Esophagus mucosa (tissue), 1 donor: ENCODE data around the gene ADI1. TPM values are rescaled to one million over a fixed set of nuclear protein-coding genes. Genes with fewer than 3 reads are reported as not detected.
"Not testable (repeated sequence)": the region's sequence is repeated elsewhere in the genome, so short reads cannot be mapped to it uniquely, and the experiment has no call there.

Experiments
- ATAC-seq: fragments of 200-7000 bp; cut with Tn5 transposase; one replicate; pipeline ENCODE4 v1.9.1; 2020
- total RNA-seq: library from RNA; stranded (reverse); gene quantifications from one replicate; pipeline ENCODE4 v1.2.4, GENCODE V29; 2023
- donor health status: DM: yes; HTN: yes; CAD: no.

ADI1 gene
- total RNA-seq, 1 donor from 2014 or later, result 40.8 TPM

DNA sequence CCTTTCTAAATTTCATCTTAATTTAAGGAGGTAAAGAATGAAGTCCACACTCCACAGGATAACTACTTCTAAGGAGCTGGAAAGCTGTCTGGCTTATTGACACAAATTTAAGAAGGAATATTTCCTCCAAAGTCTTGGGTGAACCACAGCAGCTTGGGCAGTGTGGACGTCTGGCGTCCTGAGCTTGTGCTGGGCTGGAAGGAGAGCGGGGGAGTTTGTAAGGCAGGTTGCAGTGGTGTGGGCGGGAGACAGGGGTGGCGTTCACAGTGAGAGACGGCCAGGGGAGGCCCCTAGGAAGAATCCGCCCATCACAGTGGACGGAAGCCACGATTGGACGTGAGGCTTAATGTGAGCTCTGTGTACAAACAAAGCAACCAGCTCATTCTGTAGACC lies 25.7 kb downstream of the ADI1 start:
- no peak for ATAC-seq

DNA sequence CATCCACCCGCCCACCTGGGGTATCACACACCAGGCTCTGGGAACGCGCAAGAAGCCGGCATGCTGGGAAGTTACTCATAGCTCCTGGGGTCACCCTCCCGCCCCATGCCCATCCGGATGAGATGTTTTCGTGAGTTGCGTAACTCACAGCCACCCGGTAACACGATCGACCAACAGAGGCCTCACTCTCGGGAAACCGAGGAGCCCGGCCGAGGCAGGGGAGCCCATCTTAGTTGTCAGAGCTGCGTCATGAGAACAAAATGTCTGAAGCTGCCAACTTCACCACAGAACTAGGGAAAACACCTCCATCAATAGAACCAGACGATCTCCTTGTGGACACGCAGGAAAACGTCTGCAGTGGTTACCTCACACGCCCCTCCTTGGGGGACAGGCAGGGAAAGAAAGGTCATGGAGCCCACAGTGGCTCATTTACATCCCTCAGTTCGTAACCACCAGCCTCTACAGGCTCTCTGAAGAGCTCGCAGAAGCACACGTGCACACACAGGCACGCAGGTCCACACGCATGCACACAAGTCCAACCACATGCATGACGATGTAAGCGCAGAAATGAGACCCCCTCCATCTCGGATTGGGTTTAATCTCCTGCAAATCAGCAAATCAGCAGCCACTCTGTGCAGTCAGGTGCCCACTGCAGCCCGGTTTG lies 26.2 kb downstream of the ADI1 start:
- no peak for ATAC-seq

DNA sequence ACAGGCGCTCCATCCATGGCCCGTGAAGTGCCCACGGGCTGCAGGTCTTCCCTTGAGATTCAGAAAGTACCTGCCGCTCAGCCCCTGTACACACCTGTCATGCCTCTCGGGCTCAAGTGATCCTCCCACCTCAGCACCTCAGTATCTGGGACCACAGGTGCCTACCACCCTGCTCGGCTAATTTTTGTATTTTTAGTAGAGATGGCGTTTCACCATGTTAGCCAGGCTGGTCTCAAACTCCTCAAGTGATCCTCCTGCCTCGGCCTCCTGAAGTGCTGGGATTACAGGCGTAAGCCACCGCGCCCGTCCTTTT lies 26.9 kb downstream of the ADI1 start:
- not testable (repeated sequence) for ATAC-seq

DNA sequence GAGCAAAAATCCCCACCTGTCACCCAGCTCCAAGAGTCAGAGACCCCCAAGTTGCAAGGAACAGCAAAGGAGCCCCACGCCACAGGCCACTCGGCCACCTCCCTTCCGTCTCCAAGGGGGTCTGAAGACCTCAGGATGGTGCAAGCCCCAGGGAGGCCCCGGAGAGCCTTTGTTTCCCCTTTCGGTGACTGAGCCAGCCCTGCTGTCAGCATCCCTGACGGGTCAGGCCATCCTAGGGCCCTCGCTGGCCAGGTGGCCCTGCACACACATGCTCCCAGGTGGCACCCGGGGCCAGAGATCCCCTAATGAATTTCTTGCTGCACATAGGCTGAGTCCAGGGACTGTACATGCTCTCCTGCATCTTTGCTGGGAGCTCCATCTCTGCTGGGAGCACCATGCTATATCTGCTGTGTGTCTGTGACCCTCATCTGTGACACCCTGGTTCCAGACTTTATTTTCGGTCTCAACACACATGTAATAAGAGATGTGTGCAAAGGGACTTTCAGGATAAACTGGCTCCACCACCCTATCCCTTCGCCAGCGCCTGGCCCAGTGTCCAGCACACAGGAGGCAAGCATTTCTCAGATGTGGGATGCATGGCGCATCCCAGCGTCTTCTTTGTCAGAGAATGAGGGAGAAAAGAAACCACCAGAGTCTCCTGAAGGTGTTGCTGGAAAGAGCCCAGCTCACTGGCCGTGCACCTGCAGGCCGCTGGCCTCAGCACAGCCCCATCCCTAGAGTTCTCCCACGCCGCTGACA lies 27.4 kb downstream of the ADI1 start:
- no peak for ATAC-seq

DNA sequence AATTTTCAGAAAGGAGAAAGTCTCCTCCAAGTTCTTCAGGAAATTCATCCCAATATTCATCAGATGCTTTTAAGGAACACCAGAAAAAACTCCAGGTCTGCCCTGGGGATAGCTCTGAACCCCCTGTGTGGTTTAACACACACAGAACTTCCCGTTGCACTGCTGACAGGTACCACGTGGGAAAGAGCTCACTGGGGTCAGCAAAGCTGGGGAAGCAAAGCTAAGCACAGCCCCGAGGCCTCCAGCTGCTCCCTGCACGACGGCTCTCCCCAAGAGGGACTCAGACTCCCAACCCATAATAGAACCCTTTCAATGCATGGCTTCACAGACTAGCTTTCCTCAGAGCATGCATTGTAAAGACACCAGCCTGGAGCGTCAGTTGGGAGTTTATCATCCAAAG lies 28.0 kb downstream of the ADI1 start:
- no peak for ATAC-seq

DNA sequence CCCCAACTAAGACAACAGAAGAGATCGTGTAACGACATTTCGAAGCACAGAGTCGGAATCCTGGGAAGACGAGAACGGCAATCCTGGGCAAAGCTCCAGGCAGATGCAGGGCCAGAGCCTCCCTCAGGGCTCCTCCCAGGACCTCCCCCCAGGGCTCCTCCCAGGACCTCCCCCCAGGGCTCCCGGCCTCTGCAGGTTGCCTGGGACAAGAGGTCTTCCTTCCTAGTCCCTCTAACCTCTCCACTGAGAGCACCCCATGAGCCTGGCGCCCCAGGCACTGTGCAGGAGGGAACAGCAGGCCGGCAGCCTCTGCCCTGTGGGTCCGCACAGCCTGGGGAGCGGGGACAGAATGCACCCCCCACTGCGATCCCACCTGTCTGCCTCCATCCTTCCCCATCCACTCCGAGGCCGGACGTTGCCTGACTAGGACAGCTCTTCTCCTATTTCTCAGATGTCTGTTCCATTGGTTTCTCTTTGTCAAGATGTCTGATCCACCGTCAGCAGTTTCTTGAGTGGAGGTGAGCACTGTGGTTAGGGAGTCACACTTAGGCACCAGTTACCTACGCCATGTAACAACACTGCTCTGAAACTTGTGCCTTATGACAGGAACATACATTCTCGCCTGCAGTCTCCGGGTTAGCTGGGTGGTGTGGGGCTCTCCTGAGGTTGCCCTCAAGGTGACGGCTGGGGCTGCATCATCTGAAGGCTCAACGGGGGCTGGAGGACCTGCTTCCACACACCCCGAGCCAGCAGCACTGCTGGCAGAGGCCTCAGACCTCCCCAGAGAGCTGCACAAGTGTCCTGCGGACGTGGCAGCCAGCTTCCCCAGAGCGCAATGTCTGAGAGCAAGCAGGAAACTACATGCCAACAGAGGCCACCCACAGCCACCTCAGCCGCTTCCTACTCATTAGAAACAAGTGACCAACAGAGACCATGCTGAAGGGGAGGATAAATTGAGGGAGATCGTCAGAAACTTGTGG lies 28.9 kb downstream of the ADI1 start:
- ATAC-seq, result no peak

DNA sequence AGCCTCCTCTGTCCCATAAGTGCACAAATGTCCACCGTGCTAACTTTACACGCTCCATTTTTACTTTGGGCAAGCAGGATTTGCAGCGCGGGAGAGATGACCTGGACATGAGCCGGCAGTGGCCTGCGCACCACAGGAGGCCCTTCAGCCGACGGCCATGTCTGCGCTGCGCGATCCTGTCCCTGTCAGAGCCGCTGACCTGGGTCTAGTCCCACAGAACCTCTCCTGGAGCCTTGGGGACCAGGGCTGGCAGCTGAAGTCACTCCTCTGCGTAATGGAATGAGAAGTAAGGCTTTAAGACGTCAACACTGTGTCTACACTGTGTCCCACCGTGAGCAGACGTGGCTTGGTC lies 29.6 kb downstream of the ADI1 start:
- no peak for ATAC-seq

DNA sequence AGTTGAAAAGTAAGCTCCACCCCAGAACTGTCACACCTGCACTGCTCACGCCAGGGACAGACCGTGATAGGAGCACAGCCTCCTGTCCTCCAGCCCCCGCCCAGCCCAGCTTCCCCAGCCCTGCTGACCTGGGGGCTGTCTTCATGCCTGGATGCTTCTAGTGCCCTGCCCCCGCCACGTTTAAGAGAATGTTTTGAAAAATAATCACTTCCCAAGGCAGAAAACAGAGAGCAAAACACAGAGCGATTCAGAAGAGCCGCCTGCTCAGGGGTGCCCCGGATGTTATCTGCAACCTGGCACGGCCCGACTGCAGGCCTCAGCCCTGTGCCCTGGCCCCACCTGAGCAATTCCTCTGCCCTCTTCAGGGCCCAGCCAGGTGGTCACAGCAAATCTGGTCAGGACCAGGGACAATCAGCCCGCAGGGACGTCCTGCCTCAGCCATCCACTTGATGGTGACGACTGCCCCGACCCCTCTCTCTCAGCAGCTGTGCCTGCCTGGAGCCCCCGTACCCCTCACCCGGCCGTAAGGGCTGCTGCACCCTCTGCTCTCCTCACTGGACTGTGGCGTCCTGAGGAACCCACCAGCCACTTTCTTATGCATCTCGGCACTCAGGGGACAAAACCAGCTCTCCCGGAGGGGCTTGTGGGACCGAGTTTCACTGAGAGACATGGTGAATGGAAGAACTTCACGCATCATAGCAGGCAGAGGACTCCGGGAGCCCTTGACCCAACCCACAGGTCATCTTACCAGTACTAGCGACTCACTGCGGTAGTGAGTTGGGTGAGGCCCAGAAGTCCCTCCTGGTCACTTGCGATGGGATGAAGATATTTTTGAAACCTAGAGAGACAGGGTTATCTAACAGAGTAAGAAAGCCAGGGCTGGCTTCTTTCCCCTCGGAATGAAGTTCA lies 30.2 kb downstream of the ADI1 start:
- ATAC-seq, result no peak

DNA sequence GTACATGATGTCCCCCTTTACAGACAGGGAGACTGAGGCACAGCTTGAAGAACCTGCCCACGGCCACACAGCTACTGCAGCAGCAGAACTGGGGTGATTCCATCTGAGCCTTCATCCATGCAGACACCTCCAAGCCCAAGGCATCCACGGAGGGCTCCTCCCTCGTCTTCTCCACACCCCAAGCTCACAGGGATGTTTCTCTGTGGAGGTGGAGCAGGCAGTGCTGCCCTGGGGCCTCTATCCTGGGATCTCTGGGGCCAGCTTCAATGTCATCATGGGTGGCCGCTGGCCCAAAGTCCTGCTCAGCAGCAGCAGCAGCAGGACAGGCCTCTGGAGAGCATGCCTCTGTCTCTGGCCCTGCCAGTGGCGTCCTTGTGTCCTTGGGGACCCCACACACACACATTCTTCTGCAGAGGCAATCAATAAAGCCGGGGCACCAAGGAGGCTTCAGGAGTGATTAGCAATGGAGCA lies 31.2 kb downstream of the ADI1 start:
- ATAC-seq, result no peak

DNA sequence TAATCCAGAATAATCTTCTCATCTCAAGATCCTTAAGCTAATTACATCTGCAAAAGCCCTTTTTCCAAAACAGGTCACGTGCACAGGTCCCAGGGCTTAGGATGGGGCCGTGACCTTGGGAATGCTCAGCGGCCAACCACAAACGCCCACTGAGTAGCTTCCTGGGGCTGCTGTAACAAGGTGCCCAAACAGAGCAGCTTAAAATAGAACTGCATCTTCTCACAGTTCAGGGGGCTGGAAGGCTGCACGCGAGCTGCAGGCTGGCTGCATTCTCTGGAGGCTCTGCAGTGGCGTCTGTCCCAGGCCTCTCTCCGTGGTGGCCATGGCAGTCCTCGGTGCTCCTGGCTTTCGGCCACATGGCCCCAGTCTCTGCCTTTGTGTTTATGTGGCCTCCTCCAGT lies 31.9 kb downstream of the ADI1 start:
- no peak for ATAC-seq

DNA sequence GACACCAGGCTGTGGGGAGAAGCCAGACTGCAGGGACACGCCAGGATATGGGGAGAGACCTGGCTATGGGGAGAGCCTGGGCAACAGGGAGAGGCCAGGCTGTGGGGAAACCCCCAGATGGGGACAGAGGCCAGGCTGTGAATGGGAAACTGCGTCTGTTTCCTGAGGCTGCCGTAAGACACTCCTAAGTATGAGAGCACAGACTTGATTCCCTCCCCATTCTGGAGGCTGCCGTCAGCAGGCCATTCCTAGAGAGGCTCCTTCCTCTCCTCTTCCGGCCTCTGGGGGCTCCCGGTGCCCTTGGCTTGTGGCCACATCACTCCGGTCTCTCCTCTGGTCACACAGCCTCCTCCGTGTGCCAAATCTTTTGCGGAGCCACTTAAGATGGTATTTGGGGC lies 32.3 kb downstream of the ADI1 start:
- no peak for ATAC-seq

DNA sequence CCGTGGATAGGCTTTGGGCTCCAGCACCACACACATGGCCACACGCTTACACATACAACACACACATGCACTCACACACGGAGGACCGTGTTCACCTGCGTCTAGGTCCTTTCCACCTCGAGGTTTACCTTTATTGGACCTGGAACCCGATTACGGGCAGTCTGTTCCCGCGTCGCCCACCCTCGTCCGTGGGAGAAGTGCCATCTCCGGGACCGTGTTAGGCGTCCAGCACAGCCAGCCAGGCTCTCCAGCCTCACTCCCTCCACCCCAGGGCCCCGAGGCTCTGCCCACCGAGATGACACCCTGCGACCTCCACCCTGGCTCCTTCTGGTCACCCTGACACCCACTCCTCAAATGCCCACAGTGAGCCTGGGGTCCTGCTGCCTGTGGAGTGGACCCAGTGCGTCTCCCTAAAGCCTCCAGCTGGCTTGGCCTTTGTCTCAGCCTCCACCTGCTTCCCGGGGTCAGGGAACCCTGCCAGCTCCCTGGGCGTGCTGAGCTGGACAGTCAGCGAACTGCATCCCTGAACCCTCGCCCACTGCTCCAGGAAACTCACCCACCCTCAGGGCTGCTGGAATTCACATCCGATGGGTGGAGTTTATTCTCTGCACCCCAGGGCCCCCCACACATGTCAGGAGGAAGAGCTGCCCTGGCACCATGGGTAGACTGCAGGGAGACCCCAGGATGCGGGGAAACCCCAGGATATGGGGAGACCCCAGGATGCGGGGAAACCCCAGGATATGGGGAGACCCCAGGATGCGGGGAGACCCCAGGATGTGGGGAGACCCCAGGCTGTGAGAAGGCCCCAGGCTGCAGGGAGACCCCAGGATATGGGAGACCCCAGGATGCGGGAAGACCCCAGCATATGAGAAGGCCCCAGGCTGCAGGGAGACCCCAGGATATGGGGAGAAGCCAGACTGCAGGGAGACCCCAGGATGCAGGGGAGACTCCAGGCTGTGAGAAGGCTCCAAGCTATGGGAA lies 33.0 kb downstream of the ADI1 start:
- ATAC-seq, result no peak

DNA sequence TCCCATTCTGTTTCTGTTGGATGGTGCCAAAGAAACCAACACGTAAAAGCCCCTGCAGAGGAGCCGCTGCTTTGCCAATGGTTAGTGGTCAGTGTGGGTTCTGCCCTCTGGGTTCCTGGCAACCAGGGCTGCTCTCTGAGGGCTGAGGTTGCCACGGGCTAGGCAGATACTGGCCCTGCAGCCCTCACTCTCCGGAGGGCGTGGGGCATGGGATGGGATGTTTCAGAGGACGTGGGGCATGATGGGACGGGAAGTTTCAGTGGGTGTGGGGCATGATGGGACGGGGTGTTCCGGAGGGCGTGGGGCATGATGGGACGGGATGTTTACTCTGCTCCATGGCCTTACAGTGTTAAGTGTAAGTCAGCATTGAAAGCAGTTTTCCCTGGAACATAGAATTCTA lies 34.2 kb downstream of the ADI1 start:
- no peak for ATAC-seq

DNA sequence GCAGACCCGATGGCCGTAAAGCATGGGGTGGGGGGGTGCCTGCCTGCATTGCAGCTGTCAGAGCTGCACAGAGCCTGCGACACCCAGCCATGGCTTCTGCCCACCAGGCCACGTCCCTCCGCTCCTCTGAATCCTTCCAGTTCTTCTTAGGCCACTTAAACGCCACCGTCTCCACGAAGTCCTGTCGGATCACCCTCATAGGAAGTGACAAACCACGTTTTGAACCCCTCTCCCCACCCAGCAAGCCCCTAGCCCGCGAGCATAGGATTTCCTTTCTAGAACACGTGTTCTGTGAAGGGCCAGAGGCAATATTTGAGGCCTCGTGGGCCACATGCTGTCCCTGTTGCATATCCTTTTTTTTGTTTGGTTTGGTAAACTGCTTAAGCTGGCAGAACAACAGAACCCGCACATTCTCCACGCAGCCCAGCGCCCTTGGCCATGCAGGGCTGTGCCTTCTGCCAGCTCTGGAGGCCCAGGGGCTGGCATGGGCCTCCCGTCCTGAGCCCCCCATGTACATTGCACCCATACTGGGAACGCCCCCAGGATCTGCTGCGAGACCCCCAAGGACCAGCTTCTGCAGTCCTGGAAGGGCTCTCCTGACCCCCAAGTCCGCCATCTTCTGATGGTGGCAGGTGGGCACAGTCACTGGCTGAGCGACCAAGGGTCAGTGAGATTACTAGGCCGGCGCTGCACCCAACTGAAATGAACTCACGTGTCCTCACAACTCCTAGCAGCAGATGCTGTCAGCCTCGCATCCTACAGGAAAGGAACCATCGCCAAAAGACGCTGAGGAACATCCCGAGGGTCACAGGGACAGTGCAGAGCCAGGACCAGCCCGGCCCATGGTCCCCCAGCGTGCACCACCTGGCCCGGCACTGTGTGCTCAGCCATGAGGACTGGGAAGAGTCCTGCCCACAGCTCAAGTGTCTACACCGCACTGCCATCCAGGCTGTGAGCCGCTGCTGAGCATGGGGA lies 35.1 kb downstream of the ADI1 start:
- ATAC-seq, result no peak

DNA sequence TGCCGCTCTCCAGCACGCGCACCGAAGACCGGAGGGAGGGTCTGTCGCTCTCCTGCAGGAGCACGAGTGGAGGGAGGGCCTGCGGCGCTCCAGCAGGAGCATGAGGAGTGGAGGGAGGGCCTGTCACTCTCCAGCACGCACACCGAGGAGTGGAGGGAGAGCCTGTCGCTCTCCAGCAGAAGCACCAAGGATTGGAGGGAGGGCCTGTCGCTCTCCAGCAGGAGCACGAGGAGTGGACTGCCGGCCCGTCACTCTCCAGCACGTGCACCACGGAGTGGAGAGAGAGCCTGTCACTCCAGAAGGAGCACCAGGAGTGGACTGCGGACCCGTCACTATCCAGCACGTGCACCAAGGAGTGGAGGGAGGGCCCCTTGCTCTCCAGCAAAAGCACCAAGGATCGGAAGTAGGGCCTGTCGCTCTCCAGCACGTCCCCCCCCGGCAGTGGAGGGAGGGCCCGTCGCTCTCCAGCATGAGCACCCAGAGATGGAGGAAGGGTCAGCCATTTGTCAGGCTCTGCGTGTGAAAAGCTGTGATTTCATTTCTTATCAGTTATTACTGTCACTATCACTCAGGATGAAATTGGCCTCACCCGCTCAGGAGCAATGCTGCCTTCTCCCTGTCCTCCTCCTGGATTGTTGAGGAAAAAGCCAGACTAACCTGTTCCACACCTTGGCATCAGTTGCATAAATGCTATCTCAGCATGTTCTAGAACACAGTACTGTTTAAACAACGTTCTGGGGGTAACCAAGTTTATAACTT lies 35.9 kb downstream of the ADI1 start:
- ATAC-seq, result peak; percentile 64

DNA sequence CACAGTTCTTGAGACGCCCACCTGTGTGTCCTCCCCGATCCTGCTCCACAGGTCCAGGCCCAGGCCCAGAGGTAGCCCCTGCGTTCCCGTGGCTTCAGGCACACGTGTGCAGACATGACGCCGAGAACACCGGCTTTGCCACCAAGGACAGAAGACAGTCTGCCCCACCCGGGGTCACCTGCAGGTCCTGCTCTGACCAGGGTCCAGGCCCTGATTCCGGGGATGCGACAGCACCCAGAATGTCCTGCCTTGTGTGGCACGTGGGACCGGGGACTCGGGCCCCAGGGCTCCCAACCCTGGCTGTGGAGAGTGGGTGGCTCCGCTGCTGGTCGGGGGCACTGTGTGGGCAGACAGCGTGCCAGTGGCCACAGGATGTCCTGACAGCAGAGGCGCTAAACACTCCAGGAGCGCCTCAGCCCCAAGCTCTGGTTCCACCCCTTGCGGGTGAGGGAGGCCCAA lies 36.9 kb downstream of the ADI1 start:
- no peak for ATAC-seq

DNA sequence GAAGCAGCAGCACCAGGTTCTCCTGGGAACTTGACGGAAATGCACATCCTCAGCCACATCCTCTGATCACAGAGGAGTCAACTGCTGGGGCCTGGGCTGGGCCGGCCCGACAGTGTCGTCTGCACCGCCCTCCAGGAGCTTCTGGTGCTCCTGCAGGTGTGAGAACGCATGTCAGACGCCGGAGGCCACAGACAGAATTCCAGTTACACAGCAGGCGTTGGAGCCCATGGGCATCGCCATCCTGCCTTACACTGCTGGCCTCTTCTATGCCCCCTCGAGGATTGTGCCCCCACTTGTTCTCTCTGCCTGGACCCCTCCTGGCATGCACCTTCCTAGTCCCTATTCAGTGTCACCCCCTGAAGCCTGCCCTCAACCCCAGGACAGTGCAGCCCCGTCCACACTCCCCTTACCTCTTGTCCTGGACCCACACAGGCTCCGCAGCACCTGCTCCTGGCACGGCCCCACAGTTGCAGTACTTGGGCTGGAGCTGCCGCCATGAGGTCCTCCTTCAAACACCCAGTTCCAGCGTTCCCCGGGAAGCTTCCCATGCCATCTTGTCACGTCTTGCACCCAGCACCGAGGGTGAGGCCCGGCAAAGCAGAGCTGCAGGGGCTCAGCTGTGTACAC lies 37.5 kb downstream of the ADI1 start:
- no peak for ATAC-seq

DNA sequence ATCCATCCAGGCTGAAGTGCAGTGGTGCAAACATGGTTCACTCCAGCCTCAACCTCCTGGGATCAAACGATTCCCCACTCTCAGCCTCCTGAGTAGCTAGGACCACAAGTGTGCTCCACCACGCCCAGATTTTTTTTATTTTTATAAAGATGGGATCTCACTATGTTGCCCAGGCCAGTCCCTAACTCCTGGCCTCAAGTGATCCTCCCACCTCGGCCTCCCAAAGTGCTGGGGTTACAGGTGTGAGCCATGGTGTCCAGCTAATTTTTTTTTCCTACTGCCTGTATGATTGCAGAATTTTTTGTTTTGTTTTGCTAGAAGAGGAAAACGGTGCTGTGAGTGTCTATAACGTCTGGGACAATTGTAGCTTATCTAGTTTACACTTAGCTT lies 38.3 kb downstream of the ADI1 start:
- ATAC-seq, result no peak
